Ishikawa (cell line): Measurements from ENCODE around the gene GBF1.

ENCODE experiments used
- CEBPB ChIP-seq: IDR thresholded peaks from 2 replicates; pipeline ENCODE4 v1.6.1; 2012
- EP300 ChIP-seq: IDR thresholded peaks from 2 replicates; pipeline ENCODE4 v1.6.1; 2012; ENCODE audit warnings: borderline replicate concordance
- FOXM1 ChIP-seq: IDR thresholded peaks from 2 replicates; pipeline ENCODE4 v1.6.1; 2012; ENCODE audit warnings: low read depth, borderline replicate concordance
- MAX ChIP-seq: IDR thresholded peaks from 2 replicates; pipeline ENCODE4 v1.6.1; 2012
- NFIC ChIP-seq: IDR thresholded peaks from 2 replicates; pipeline ENCODE4 v1.6.1; 2012
- RAD21 ChIP-seq: IDR thresholded peaks from 2 replicates; pipeline ENCODE4 v1.6.1; 2012; ENCODE audit warnings: low read depth
- TAF1 ChIP-seq: IDR thresholded peaks from 2 replicates; pipeline ENCODE4 v1.6.1; 2012; ENCODE audit warnings: low read depth, mild to moderate bottlenecking
- YY1 ChIP-seq: IDR thresholded peaks from 2 replicates; pipeline ENCODE4 v1.6.1; 2012; ENCODE audit warnings: low read depth
- TF ChIP-seq, protein P1 (sequence below): IDR thresholded peaks from 2 replicates; pipeline ENCODE4 v1.6.1; 2012; ENCODE audit warnings: low read depth, mild to moderate bottlenecking
- TF ChIP-seq, protein P2 (sequence below): IDR thresholded peaks from 2 replicates; pipeline ENCODE4 v1.6.1; 2012

DNA sequence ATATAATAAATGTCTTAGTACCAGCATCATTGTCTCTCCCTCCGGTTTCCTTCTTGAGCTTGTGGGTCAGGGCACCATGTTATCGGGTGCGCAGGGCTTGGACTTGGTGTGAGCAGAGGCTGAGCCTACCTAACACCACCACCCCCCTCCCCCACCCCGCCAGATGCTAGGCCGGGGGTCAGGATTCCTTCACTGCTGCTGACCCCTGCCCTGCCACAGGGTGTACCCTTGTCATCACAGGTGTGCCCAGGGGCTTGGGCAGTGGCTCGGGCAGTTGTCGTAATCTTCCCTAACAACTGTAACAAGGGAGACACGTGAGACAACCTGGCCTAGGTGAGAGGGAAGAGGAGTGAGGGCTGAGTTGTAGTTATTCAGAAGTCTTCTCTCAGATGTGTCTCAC is 137.5 kb downstream of the GBF1 start:
- TF ChIP-seq TAF1 (no peak), EP300 (no peak), RAD21 (no peak), CEBPB (no peak), YY1 (no peak), FOXM1 (no peak), MAX (no peak), NFIC (no peak)
- TF ChIP-seq, protein P1, sequence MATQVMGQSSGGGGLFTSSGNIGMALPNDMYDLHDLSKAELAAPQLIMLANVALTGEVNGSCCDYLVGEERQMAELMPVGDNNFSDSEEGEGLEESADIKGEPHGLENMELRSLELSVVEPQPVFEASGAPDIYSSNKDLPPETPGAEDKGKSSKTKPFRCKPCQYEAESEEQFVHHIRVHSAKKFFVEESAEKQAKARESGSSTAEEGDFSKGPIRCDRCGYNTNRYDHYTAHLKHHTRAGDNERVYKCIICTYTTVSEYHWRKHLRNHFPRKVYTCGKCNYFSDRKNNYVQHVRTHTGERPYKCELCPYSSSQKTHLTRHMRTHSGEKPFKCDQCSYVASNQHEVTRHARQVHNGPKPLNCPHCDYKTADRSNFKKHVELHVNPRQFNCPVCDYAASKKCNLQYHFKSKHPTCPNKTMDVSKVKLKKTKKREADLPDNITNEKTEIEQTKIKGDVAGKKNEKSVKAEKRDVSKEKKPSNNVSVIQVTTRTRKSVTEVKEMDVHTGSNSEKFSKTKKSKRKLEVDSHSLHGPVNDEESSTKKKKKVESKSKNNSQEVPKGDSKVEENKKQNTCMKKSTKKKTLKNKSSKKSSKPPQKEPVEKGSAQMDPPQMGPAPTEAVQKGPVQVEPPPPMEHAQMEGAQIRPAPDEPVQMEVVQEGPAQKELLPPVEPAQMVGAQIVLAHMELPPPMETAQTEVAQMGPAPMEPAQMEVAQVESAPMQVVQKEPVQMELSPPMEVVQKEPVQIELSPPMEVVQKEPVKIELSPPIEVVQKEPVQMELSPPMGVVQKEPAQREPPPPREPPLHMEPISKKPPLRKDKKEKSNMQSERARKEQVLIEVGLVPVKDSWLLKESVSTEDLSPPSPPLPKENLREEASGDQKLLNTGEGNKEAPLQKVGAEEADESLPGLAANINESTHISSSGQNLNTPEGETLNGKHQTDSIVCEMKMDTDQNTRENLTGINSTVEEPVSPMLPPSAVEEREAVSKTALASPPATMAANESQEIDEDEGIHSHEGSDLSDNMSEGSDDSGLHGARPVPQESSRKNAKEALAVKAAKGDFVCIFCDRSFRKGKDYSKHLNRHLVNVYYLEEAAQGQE: no peak
- TF ChIP-seq, protein P2, sequence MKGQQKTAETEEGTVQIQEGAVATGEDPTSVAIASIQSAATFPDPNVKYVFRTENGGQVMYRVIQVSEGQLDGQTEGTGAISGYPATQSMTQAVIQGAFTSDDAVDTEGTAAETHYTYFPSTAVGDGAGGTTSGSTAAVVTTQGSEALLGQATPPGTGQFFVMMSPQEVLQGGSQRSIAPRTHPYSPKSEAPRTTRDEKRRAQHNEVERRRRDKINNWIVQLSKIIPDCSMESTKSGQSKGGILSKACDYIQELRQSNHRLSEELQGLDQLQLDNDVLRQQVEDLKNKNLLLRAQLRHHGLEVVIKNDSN: no peak
